ENCODE results near the gene OR4D9.
A peak's percentile ranks its signal among the peaks of the same experiment; 100 is the strongest.

The OR4D9 gene

DNA sequence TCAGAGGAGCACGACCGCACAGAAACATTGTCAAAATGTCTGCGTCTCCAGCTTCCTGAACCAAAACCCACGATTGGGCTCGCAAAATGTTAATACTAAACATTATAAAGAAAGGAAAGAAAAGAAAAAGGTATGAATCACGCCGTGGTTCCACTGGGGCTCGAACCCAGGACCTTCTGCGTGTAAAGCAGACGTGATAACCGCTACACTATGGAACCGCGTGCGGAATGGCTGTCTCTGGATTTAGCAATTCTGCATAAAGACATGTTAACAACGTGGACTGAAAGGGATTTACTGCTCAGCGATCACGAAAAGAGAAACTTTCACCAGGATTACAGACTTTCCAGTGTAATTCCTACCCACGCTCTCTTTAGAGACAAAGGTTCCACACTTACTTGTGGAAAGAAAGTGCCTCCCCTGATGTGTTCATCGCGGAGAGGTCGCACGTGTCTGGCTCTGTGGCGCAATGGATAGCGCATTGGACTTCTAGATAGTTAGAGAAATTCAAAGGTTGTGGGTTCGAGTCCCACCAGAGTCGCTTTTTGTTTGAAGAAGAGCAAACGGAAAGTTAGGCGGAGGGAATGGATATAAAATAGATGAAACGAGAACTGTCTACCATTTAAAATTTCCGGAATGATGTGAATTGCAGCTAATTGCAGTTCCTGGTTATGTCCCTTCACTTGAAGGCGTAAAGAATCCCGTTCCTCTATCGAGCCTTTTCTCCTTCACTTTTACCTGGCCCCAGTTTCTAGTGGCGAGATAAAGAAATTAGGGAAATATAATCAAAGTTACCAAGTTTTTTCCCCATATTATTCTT lies 39.7 kb downstream of the OR4D9 start:
- Histone ChIP-seq H3K9me3 (ENCODE audit: control insufficient read depth, insufficient read depth, low read depth, low read length) (no peaks in the 10 kb centered on the region), H3K27ac (ENCODE audit: low read depth, low read length) (no peak overlapping the region; the same call in 1 of the 2 replicates), H3K4me1 (ENCODE audit: control insufficient read depth, insufficient read depth, low read length) (peaks cover 15% of the 10 kb centered on the region; the same call in 1 of the 2 replicates), H3K9ac (ENCODE audit: low read length) (peak overlapping the region; percentile 57), H3K36me3 (ENCODE audit: control insufficient read depth, insufficient read depth, low read length) (no peaks in the 10 kb centered on the region), H3K27me3 (ENCODE audit: control insufficient read depth, insufficient read depth, low read length) (no peaks in the 10 kb centered on the region), H3K4me3 (ENCODE audit: low read depth, low read length) (peak overlapping the region; percentile 68)

DNA sequence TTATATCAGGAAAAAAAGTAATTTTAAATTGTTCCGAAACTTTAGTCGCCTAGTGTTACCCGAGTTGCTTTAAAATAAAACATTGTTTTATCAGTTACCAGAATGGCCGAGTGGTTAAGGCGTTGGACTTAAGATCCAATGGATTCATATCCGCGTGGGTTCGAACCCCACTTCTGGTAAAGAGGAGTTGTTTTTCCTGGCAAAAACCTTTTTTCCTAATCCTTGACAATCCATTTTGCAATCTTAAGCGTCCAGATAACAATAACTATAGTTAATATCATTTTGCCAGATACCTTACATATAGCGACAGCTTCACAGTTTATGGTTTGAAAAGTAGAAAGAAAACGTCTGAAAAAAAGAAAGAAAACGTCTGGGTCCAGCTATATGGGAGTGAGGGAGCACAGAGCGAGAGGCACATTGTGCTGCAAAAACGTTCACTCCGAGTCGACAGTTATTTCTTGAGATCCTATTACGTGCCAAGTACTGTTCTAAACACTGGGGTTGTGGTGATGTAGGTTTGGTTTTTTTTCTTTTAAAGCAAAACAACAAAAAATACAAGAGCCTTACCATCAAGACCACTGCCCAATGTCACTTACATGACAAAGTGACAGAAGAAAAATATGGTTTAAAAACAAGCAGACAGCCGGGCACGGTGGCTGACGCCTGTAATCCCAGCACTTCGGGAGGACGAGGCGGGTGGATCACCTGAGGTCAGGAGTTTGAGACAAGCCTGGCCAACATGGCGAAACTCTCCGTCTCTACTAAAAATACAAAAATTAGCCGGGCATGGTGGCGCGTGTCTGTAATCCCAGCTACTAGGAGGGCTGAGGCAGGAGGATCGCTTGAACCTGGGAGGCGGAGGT lies 40.6 kb downstream of the OR4D9 start:
- H3K9me3 ChIP-seq (ENCODE audit: control insufficient read depth, insufficient read depth, low read depth, low read length) = no peaks in the 10 kb centered on the region
- no peaks in the 10 kb centered on the region for H3K36me3 ChIP-seq (ENCODE audit: control insufficient read depth, insufficient read depth, low read length)
- no peak overlapping the region; the same call in 1 of the 2 replicates for H3K27ac ChIP-seq (ENCODE audit: low read depth, low read length)
- H3K4me3 ChIP-seq (ENCODE audit: low read depth, low read length) = peak overlapping the region; percentile 68
- peaks cover 15% of the 10 kb centered on the region; the same call in 1 of the 2 replicates for H3K4me1 ChIP-seq (ENCODE audit: control insufficient read depth, insufficient read depth, low read length)
- H3K9ac ChIP-seq (ENCODE audit: low read length) = peak overlapping the region; percentile 10
- H3K27me3 ChIP-seq (ENCODE audit: control insufficient read depth, insufficient read depth, low read length) = no peaks in the 10 kb centered on the region

DNA sequence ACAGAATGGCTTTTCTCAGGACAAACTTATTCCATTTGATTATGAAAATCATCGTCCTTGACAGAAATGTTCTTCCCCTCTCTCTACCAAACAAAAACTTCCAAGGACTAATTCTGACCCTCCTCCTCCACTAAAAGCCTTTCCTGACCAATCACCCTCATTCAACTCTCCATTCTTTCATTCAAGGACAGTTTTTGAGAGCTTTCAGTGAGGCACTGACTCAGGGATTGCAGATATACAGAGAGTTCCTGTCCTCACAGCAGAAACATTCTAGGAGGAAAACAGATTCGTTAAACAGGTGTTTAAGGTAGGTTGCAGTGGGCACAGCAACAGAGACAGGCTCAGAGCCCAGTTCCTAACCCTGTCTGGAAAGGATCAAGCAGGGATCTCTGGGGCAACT lies 41.5 kb downstream of the OR4D9 start:
- H3K27ac ChIP-seq (ENCODE audit: low read depth, low read length) = no peak overlapping the region
- no peaks in the 10 kb centered on the region for H3K27me3 ChIP-seq (ENCODE audit: control insufficient read depth, insufficient read depth, low read length)
- H3K4me3 ChIP-seq (ENCODE audit: low read depth, low read length) = peak overlapping the region; percentile 68
- no peaks in the 10 kb centered on the region for H3K9me3 ChIP-seq (ENCODE audit: control insufficient read depth, insufficient read depth, low read depth, low read length)
- no peak overlapping the region for H3K9ac ChIP-seq (ENCODE audit: low read length)
- H3K4me1 ChIP-seq (ENCODE audit: control insufficient read depth, insufficient read depth, low read length) = peaks cover 13% of the 10 kb centered on the region; the same call in 1 of the 2 replicates
- no peaks in the 10 kb centered on the region for H3K36me3 ChIP-seq (ENCODE audit: control insufficient read depth, insufficient read depth, low read length)

DNA sequence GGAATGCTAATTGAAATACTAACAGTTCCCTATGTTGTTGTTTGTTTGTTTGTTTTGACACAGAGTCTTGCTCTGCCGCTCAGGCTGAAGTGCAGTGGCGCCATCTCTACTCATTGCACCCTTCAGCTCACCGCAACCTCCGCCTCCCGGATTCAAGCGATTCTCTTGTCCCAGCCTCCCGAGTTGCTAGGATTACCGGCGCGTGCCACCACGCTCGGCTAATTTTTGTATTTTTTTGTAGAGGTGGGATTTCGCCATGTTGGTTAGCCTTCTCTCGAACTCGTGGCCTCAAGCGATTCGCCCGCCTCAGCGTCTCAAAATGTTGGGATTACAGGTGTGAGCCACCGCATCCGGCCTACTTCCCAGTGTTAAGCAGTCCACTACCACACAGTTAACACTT lies 42.0 kb downstream of the OR4D9 start:
- Histone ChIP-seq H3K36me3 (ENCODE audit: control insufficient read depth, insufficient read depth, low read length) (no peaks in the 10 kb centered on the region), H3K4me1 (ENCODE audit: control insufficient read depth, insufficient read depth, low read length) (peaks cover 10% of the 10 kb centered on the region; the same call in 1 of the 2 replicates), H3K9me3 (ENCODE audit: control insufficient read depth, insufficient read depth, low read depth, low read length) (no peaks in the 10 kb centered on the region), H3K27ac (ENCODE audit: low read depth, low read length) (no peak overlapping the region), H3K9ac (ENCODE audit: low read length) (no peak overlapping the region), H3K4me3 (ENCODE audit: low read depth, low read length) (0 out of 2 replicates have a peak overlapping the region, but pooled peaks have one; percentile 68), H3K27me3 (ENCODE audit: control insufficient read depth, insufficient read depth, low read length) (no peaks in the 10 kb centered on the region)

DNA sequence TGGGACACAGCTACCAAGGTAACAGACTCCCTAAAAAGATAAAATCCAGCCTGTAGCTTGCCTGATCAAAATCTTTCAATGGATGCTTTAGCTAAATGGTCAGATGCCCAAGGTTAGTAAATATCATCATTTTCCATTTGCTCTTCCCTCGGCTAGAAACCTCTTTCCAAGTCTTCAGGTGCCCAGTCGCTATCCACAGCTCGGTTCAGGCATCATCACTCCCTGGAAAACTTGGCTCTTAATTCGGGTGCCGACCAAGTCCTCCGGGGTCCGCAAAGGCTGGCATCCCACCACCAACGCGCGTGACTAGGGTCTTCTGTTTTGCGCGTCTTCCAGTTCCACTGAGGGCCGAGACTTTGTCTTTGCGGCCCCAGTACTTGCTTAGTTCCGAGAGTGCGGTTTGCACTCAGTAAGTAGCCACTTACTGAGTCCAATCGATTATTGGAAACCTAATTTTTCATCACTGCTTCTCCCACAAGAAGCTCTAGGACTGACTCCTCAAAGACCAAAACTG lies 44.3 kb downstream of the OR4D9 start:
- Histone ChIP-seq H3K4me1 (ENCODE audit: control insufficient read depth, insufficient read depth, low read length) (peaks cover 4% of the 10 kb centered on the region; the same call in 1 of the 2 replicates), H3K27me3 (ENCODE audit: control insufficient read depth, insufficient read depth, low read length) (no peaks in the 10 kb centered on the region), H3K9ac (ENCODE audit: low read length) (peak overlapping the region; percentile 49), H3K36me3 (ENCODE audit: control insufficient read depth, insufficient read depth, low read length) (no peaks in the 10 kb centered on the region), H3K27ac (ENCODE audit: low read depth, low read length) (no peak overlapping the region), H3K9me3 (ENCODE audit: control insufficient read depth, insufficient read depth, low read depth, low read length) (no peaks in the 10 kb centered on the region), H3K4me3 (ENCODE audit: low read depth, low read length) (peak overlapping the region; percentile 86)

DNA sequence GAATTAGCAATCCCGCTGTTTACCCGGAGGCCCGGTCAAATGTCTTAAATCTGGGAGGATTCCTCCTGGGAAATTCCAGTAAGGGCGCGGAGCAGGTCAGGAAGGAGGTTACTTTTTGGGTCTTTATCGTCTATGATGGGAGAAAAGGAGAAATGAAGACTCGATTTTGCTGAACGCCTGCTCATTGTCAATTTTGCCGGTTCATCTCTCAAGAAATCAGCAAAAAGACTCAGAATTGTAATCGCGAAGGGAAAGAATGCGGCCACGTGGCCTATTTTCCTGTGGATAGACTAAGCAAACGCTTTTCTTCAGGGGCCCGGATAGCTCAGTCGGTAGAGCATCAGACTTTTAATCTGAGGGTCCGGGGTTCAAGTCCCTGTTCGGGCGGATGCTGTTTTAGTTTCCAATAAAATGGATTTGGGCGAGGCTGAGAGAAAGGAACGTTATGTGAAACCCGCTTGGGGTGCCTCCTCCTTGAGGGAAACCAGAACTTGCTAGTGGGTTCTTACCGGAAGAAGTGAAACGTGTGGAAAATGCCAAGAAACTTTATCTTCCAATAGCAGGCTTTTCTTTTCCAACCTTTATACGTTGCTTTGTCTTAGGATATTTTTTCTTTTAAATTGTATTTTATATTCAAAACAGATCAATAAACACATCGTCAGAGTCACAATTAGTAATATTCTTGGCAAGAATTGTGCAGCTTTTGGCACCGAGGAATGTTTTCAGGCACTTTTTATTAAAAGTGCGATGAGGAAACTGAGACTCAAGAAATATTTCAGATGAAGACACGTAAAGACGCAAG lies 45.0 kb downstream of the OR4D9 start:
- Histone ChIP-seq H3K27ac (ENCODE audit: low read depth, low read length) (no peak overlapping the region), H3K9ac (ENCODE audit: low read length) (peak overlapping the region; percentile 49), H3K4me1 (ENCODE audit: control insufficient read depth, insufficient read depth, low read length) (peaks cover 4% of the 10 kb centered on the region; the same call in 1 of the 2 replicates), H3K9me3 (ENCODE audit: control insufficient read depth, insufficient read depth, low read depth, low read length) (no peaks in the 10 kb centered on the region), H3K36me3 (ENCODE audit: control insufficient read depth, insufficient read depth, low read length) (no peaks in the 10 kb centered on the region), H3K27me3 (ENCODE audit: control insufficient read depth, insufficient read depth, low read length) (no peaks in the 10 kb centered on the region), H3K4me3 (ENCODE audit: low read depth, low read length) (peak overlapping the region; percentile 86)

DNA sequence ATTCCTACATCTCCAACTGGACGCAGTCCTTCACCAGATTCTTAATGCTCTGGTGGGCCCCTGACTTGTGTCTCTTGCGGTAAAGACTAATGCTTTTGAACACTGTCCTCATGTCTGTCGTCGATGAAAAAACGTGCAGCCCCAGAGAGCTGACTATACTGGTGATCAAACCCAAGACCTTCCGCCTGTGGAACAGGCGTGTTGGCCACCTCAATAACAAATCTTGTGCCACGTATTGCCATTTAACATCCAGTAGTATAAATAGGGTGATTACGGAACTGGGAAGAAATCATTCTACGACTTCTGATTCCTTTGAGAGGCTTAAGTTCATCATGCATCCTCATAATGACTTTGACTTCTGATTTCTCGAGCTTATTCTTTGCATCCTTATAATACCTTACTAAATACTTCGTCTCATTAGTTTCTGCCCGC lies 45.6 kb downstream of the OR4D9 start:
- Histone ChIP-seq H3K9ac (ENCODE audit: low read length) (peak overlapping the region; percentile 31), H3K4me1 (ENCODE audit: control insufficient read depth, insufficient read depth, low read length) (peaks cover 4% of the 10 kb centered on the region; the same call in 1 of the 2 replicates), H3K9me3 (ENCODE audit: control insufficient read depth, insufficient read depth, low read depth, low read length) (no peaks in the 10 kb centered on the region), H3K4me3 (ENCODE audit: low read depth, low read length) (peak overlapping the region; percentile 86), H3K27ac (ENCODE audit: low read depth, low read length) (no peak overlapping the region), H3K27me3 (ENCODE audit: control insufficient read depth, insufficient read depth, low read length) (no peaks in the 10 kb centered on the region), H3K36me3 (ENCODE audit: control insufficient read depth, insufficient read depth, low read length) (no peaks in the 10 kb centered on the region)

DNA sequence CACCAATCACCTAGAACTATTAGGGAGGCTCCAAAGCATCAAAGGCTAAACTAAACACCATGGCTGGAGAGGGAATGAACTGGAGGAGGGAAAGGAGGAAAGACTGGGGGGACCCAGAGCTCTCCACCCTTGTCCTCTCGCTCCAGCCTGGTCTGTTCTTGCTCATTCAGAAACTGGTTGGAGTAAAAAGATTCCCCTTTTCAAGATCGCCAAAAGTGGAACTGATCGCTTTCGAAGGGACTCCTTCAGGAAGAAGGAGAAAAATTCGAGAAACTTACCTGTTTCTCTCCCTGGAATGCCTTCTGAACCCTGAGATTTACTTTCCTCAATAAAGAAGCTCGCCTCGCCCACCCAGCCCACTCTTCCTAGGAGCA lies 46.9 kb downstream of the OR4D9 start:
- Histone ChIP-seq H3K9me3 (ENCODE audit: control insufficient read depth, insufficient read depth, low read depth, low read length) (no peaks in the 10 kb centered on the region), H3K27ac (ENCODE audit: low read depth, low read length) (no peak overlapping the region), H3K36me3 (ENCODE audit: control insufficient read depth, insufficient read depth, low read length) (no peaks in the 10 kb centered on the region), H3K4me1 (ENCODE audit: control insufficient read depth, insufficient read depth, low read length) (no peaks in the 10 kb centered on the region), H3K9ac (ENCODE audit: low read length) (peak overlapping the region; percentile 31), H3K27me3 (ENCODE audit: control insufficient read depth, insufficient read depth, low read length) (no peaks in the 10 kb centered on the region), H3K4me3 (ENCODE audit: low read depth, low read length) (peak overlapping the region; percentile 74)

DNA sequence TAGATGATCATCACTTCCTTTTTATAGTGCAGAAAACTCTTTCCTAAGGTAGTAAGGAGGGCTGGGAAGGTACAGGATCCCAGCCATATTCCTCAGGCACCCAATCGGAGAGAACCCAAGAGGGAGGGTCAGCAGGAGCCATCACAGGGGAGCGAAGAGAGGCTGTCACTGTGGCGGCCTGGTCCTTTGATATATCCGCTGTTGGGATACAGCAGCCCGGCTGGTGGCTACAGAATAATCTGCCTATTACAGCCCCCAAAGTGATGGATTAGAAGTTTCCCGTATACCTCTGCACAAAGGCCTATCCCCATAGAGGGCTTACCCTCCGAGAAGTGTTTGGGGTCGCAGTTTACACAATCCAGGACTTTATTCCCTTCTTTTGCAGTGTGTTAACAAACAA lies 48.5 kb downstream of the OR4D9 start:
- no peaks in the 10 kb centered on the region for H3K27me3 ChIP-seq (ENCODE audit: control insufficient read depth, insufficient read depth, low read length)
- no peak overlapping the region for H3K9ac ChIP-seq (ENCODE audit: low read length)
- H3K4me1 ChIP-seq (ENCODE audit: control insufficient read depth, insufficient read depth, low read length) = no peaks in the 10 kb centered on the region
- H3K9me3 ChIP-seq (ENCODE audit: control insufficient read depth, insufficient read depth, low read depth, low read length) = no peaks in the 10 kb centered on the region
- H3K27ac ChIP-seq (ENCODE audit: low read depth, low read length) = no peak overlapping the region
- H3K36me3 ChIP-seq (ENCODE audit: control insufficient read depth, insufficient read depth, low read length) = no peaks in the 10 kb centered on the region
- H3K4me3 ChIP-seq (ENCODE audit: low read depth, low read length) = peak overlapping the region; percentile 90

DNA sequence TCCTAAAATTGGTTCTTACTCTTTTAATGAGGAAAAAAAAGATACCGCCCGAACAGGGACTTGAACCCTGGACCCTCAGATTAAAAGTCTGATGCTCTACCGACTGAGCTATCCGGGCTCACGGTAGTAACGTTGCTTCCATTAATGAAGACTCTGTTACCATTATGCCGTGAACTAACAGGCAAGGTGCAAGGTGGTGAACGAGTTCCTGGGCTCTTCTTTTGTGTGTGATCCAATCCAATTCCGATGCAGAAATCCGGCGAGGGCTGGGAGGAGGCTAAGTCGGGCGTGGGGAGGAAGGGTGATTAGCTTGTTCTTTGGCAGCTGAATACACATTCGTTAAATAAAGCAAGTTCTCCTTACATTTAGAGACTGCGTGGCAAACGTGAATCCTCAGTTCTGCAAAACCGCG lies 49.0 kb downstream of the OR4D9 start:
- Histone ChIP-seq H3K4me3 (ENCODE audit: low read depth, low read length) (peak overlapping the region; percentile 90), H3K9ac (ENCODE audit: low read length) (peak overlapping the region; percentile 58), H3K4me1 (ENCODE audit: control insufficient read depth, insufficient read depth, low read length) (no peaks in the 10 kb centered on the region), H3K9me3 (ENCODE audit: control insufficient read depth, insufficient read depth, low read depth, low read length) (no peaks in the 10 kb centered on the region), H3K27me3 (ENCODE audit: control insufficient read depth, insufficient read depth, low read length) (no peaks in the 10 kb centered on the region), H3K27ac (ENCODE audit: low read depth, low read length) (no peak overlapping the region), H3K36me3 (ENCODE audit: control insufficient read depth, insufficient read depth, low read length) (no peaks in the 10 kb centered on the region)
